Measurements from ENCODE around the gene MPO. TPM values are rescaled to one million over a fixed set of nuclear protein-coding genes. Genes with fewer than 3 reads are reported as not detected.

Gene MPO
- total and polyA plus RNA-seq, 10 of the 15 experiments (the other 5 are each of a cell fraction or from before 2014, with no cell fraction given), result 0.06 to 0.49 (median 0.14) TPM

DNA sequence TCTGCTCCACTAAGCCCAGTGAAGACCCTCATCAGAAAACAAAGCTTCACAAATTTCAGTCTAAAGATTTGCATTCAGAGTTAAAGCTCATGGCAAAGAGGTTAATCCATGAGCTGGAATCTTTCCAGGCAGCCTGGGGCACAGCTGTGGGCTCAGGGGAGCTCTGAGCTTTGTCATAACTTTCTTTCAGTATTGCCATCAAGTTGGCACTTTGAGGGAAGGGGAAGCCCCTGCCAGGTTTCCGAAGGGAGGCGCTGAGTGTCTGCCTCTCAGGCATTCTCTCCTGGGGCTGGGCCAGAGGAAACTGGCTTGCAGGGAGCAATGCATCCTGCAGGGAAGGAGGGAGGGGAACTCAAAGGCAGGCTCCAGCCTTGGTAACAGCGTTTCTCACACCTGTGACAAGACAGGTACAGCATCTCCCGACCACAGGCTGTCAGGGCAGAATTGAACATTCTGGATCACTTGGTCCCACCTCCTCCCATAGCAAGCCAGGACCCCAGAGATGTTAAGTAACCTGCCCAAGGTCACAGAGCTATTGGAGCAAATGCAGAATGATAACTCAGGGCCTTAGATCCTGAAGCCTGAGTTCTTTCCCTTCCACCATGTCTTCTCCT is 38.5 kb downstream of the MPO start (continued):
- TF ChIP-seq ZBTB11 (CRISPR knock-in tag; IDR thresholded peaks at IDR 0.05) (no peak), HDGF (IDR thresholded peaks at IDR 0.05) (no peak), BCL11A (IDR thresholded peaks at IDR 0.05; ENCODE audit: low read depth, low read length) (no peak), RAD21 (IDR thresholded peaks at IDR 0.05; ENCODE audit: insufficient read depth, low read depth, low read length) (no peak), NBN (IDR thresholded peaks at IDR 0.05) (no peak)
- TF ChIP-seq, protein P1, sequence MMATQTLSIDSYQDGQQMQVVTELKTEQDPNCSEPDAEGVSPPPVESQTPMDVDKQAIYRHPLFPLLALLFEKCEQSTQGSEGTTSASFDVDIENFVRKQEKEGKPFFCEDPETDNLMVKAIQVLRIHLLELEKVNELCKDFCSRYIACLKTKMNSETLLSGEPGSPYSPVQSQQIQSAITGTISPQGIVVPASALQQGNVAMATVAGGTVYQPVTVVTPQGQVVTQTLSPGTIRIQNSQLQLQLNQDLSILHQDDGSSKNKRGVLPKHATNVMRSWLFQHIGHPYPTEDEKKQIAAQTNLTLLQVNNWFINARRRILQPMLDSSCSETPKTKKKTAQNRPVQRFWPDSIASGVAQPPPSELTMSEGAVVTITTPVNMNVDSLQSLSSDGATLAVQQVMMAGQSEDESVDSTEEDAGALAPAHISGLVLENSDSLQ (IDR thresholded peaks at IDR 0.05), result no peak
- TF ChIP-seq, protein P2, sequence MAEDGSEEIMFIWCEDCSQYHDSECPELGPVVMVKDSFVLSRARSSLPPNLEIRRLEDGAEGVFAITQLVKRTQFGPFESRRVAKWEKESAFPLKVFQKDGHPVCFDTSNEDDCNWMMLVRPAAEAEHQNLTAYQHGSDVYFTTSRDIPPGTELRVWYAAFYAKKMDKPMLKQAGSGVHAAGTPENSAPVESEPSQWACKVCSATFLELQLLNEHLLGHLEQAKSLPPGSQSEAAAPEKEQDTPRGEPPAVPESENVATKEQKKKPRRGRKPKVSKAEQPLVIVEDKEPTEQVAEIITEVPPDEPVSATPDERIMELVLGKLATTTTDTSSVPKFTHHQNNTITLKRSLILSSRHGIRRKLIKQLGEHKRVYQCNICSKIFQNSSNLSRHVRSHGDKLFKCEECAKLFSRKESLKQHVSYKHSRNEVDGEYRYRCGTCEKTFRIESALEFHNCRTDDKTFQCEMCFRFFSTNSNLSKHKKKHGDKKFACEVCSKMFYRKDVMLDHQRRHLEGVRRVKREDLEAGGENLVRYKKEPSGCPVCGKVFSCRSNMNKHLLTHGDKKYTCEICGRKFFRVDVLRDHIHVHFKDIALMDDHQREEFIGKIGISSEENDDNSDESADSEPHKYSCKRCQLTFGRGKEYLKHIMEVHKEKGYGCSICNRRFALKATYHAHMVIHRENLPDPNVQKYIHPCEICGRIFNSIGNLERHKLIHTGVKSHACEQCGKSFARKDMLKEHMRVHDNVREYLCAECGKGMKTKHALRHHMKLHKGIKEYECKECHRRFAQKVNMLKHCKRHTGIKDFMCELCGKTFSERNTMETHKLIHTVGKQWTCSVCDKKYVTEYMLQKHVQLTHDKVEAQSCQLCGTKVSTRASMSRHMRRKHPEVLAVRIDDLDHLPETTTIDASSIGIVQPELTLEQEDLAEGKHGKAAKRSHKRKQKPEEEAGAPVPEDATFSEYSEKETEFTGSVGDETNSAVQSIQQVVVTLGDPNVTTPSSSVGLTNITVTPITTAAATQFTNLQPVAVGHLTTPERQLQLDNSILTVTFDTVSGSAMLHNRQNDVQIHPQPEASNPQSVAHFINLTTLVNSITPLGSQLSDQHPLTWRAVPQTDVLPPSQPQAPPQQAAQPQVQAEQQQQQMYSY (CRISPR knock-in tag; IDR thresholded peaks at IDR 0.05), result no peak

Data from GM12878 (cell line).